CD4-positive, alpha-beta memory T cell (primary cell): Measurements from ENCODE around the gene ADAMTSL1. TPM values are rescaled to one million over a fixed set of nuclear protein-coding genes. Genes with fewer than 3 reads are reported as not detected.

Source experiments
- CTCF ChIA-PET: fragments of 350-600 bp; sonication (Branson Sonifier 250); formaldehyde crosslinking; loops from one replicate; lab custom pipeline; 2021; ENCODE audit warnings: inconsistent platforms; ENCODE audit not compliant: partially characterized antibody; lab: Charles Lee
- POLR2A ChIA-PET: fragments of 350-600 bp; sonication (Branson Sonifier 250); formaldehyde crosslinking; loops from one replicate; lab custom pipeline; 2021; ENCODE audit not compliant: partially characterized antibody; lab: Charles Lee
- DNase-seq, 5 donors: peaks; one replicate each; pipeline versions ENCODE4 v3.0.0 to v3.0.0-alpha.2; 2020 to 2022; ENCODE audit warnings: mixed read lengths in 1 of 5
- H3K27ac ChIP-seq: one replicate; pipeline ENCODE4 v1.7.0; 2013; ENCODE audit warnings: low read depth, low read length
- H3K27me3 ChIP-seq: 2 replicates; pipeline ENCODE4 v1.7.0; 2013; ENCODE audit warnings: mild to moderate bottlenecking, low read length, moderate library complexity; ENCODE audit not compliant: insufficient read depth
- H3K36me3 ChIP-seq: 2 replicates; pipeline ENCODE4 v1.7.0; 2013; ENCODE audit warnings: mild to moderate bottlenecking, low read length, moderate library complexity; ENCODE audit not compliant: insufficient read depth
- H3K4me1 ChIP-seq: 2 replicates; pipeline ENCODE4 v1.7.0; 2013; ENCODE audit warnings: mild to moderate bottlenecking, low read length, moderate library complexity; ENCODE audit not compliant: insufficient read depth
- H3K4me3 ChIP-seq, 2 donors: one replicate each; pipeline ENCODE4 v1.7.0; 2013; ENCODE audit warnings: low read length in 2 of 2, mild to moderate bottlenecking in 1 of 2
- H3K9me3 ChIP-seq, 2 donors: one replicate each; pipeline ENCODE4 v1.7.0; 2013; ENCODE audit warnings: low read length in 2 of 2, control low read depth in 1 of 2; ENCODE audit not compliant: control insufficient read depth in 1 of 2
- H3K27ac Mint-ChIP-seq, 7 donors: one replicate each; pipeline ENCODE4 v1.8.0; 2020 to 2021; ENCODE audit warnings: mixed read lengths in 7 of 7, mild to moderate bottlenecking in 6 of 7, inconsistent platforms in 3 of 7, moderate library complexity in 3 of 7
- H3K27me3 Mint-ChIP-seq, 2 donors: one replicate each; pipeline ENCODE4 v1.8.0; 2020 to 2021; ENCODE audit warnings: mixed read lengths in 2 of 2
- H3K36me3 Mint-ChIP-seq, 2 donors: one replicate each; pipeline ENCODE4 v1.8.0; 2020 to 2021; ENCODE audit warnings: mixed read lengths in 2 of 2, inconsistent platforms in 1 of 2, mild to moderate bottlenecking in 1 of 2
- H3K4me1 Mint-ChIP-seq, 4 donors: one replicate each; pipeline ENCODE4 v1.8.0; 2020 to 2021; ENCODE audit warnings: mixed read lengths in 4 of 4, mild to moderate bottlenecking in 1 of 4
- H3K4me3 Mint-ChIP-seq, 8 donors: one replicate each; pipeline ENCODE4 v1.8.0; 2020 to 2021; ENCODE audit warnings: mixed read lengths in 8 of 8, mild to moderate bottlenecking in 7 of 8, moderate library complexity in 6 of 8, inconsistent platforms in 3 of 8
- H3K9me3 Mint-ChIP-seq, 8 donors: one replicate each; pipeline ENCODE4 v1.8.0; 2020 to 2021; ENCODE audit warnings: mixed read lengths in 8 of 8, mild to moderate bottlenecking in 5 of 8, inconsistent platforms in 3 of 8, moderate library complexity in 1 of 8
- intact Hi-C: fragments of 100-400 bp; cut with micrococcal nuclease; formaldehyde crosslinking; loops from one replicate; pipeline ENCODE4 v1.15.1; 2023
- polyA plus RNA-seq, 2 donors: library from polyadenylated mRNA; unstranded; fragments of 300-500 nt; fragmentation: Illumina TruSeq; gene quantifications; one replicate each; pipeline ENCODE4 v1.2.3, GENCODE V29; 2021
- total RNA-seq, 2 experiments: library from RNA; stranded (reverse); gene quantifications; one replicate each; pipeline ENCODE4 v1.2.3, GENCODE V29; 2021

Gene ADAMTSL1
- total and polyA plus RNA-seq, 4 experiments from 2014 or later: not detected

GRCh38 chr9:18689921-18690320, 216.0 kb downstream of the ADAMTSL1 start:
- intact Hi-C loops: no loop called here
- H3K36me3 Mint-ChIP-seq: no peaks in the 10 kb centered on the region
- no peaks in the 10 kb centered on the region for H3K36me3 ChIP-seq
- no peaks in the 10 kb centered on the region for H3K9me3 ChIP-seq
- DNase-seq: no peak
- CTCF ChIA-PET: no interaction called here
- H3K27ac Mint-ChIP-seq: no peak overlapping the region
- POLR2A ChIA-PET: no interaction called here
- H3K4me1 ChIP-seq: no peaks in the 10 kb centered on the region
- no peaks in the 10 kb centered on the region for H3K4me1 Mint-ChIP-seq
- H3K9me3 Mint-ChIP-seq: peaks cover 0 to 14% (median 4%) of the 10 kb centered on the region in 8 donors
- H3K4me3 Mint-ChIP-seq: no peak overlapping the region
- peaks cover 0 to 4% of the 10 kb centered on the region in 2 donors for H3K27me3 Mint-ChIP-seq
- H3K27me3 ChIP-seq: no peaks in the 10 kb centered on the region
- H3K4me3 ChIP-seq: no peak overlapping the region
- H3K27ac ChIP-seq: no peak overlapping the region

- no peaks in the 10 kb centered on the region for H3K4me1 Mint-ChIP-seq
- no peak for DNase-seq
- Histone ChIP-seq H3K27me3 (no peaks in the 10 kb centered on the region), H3K36me3 (no peaks in the 10 kb centered on the region), H3K27ac (no peak overlapping the region), H3K4me3 (no peak overlapping the region), H3K4me1 (no peaks in the 10 kb centered on the region), H3K9me3 (no peaks in the 10 kb centered on the region)
- no peak overlapping the region for H3K27ac Mint-ChIP-seq
- POLR2A ChIA-PET: no interaction called here
- intact Hi-C loops: no loop called here
- no peak overlapping the region for H3K4me3 Mint-ChIP-seq
- H3K27me3 Mint-ChIP-seq: peaks cover 2 to 4% of the 10 kb centered on the region in 2 donors
- H3K36me3 Mint-ChIP-seq: no peaks in the 10 kb centered on the region
- peaks cover 3 to 23% (median 13%) of the 10 kb centered on the region in 8 donors for H3K9me3 Mint-ChIP-seq
- CTCF ChIA-PET: no interaction called here
Observed at GRCh38 chr9:18692268-18692667, 218.3 kb downstream of the ADAMTSL1 start.

- ChIA-PET CTCF (no interaction called here), POLR2A (no interaction called here)
- Mint-ChIP-seq H3K9me3 (peaks cover 3 to 23% (median 13%) of the 10 kb centered on the region in 8 donors), H3K27me3 (peaks cover 2 to 4% of the 10 kb centered on the region in 2 donors), H3K27ac (no peak overlapping the region), H3K4me1 (no peaks in the 10 kb centered on the region), H3K36me3 (no peaks in the 10 kb centered on the region), H3K4me3 (no peak overlapping the region)
- Histone ChIP-seq H3K36me3 (no peaks in the 10 kb centered on the region), H3K4me3 (no peak overlapping the region), H3K27ac (no peak overlapping the region), H3K9me3 (no peaks in the 10 kb centered on the region), H3K4me1 (no peaks in the 10 kb centered on the region), H3K27me3 (no peaks in the 10 kb centered on the region)
- DNase-seq: no peak
- intact Hi-C loops: no loop called here
Observed at GRCh38 chr9:18692962-18693361, 219.0 kb downstream of the ADAMTSL1 start.

- H3K27me3 Mint-ChIP-seq: peaks cover 2 to 4% of the 10 kb centered on the region in 2 donors
- no peaks in the 10 kb centered on the region for H3K36me3 Mint-ChIP-seq
- no peak overlapping the region for H3K27ac Mint-ChIP-seq
- DNase-seq: no peak
- H3K4me1 ChIP-seq: no peaks in the 10 kb centered on the region
- no peak overlapping the region for H3K27ac ChIP-seq
- no peaks in the 10 kb centered on the region for H3K4me1 Mint-ChIP-seq
- H3K27me3 ChIP-seq: no peaks in the 10 kb centered on the region
- ChIA-PET POLR2A (no interaction called here), CTCF (no interaction called here)
- no peaks in the 10 kb centered on the region for H3K36me3 ChIP-seq
- H3K9me3 Mint-ChIP-seq: peaks cover 3 to 23% (median 13%) of the 10 kb centered on the region in 8 donors
- no peak overlapping the region for H3K4me3 ChIP-seq
- H3K9me3 ChIP-seq: no peaks in the 10 kb centered on the region
- no peak overlapping the region for H3K4me3 Mint-ChIP-seq
- intact Hi-C loops: no loop called here
Observed at GRCh38 chr9:18694959-18695668, 221.2 kb downstream of the ADAMTSL1 start.

- no peaks in the 10 kb centered on the region for H3K27me3 ChIP-seq
- no peaks in the 10 kb centered on the region for H3K36me3 Mint-ChIP-seq
- H3K4me1 Mint-ChIP-seq: no peaks in the 10 kb centered on the region
- intact Hi-C loops: no loop called here
- no peak overlapping the region for H3K4me3 Mint-ChIP-seq
- ChIA-PET POLR2A (no interaction called here), CTCF (interaction anchor here (0.7 kb wide), 1 partner anchor 380 kb away, joined by 3 read pairs; no protein-coding TSS in a partner anchor)
- H3K27ac Mint-ChIP-seq: no peak overlapping the region
- H3K9me3 ChIP-seq: no peaks in the 10 kb centered on the region
- H3K4me3 ChIP-seq: no peak overlapping the region
- H3K4me1 ChIP-seq: no peaks in the 10 kb centered on the region
- no peak overlapping the region for H3K27ac ChIP-seq
- peaks cover 2% of the 10 kb centered on the region in 2 donors for H3K27me3 Mint-ChIP-seq
- no peak for DNase-seq
- H3K9me3 Mint-ChIP-seq: peaks cover 4 to 21% (median 11%) of the 10 kb centered on the region in 8 donors
- H3K36me3 ChIP-seq: no peaks in the 10 kb centered on the region
Observed at GRCh38 chr9:18698992-18699391, 225.0 kb downstream of the ADAMTSL1 start.

- intact Hi-C loops: no loop called here
- Mint-ChIP-seq H3K27ac (no peak overlapping the region), H3K4me3 (no peak overlapping the region), H3K36me3 (no peaks in the 10 kb centered on the region), H3K4me1 (no peaks in the 10 kb centered on the region), H3K27me3 (peaks cover 0 to 2% of the 10 kb centered on the region in 2 donors), H3K9me3 (peaks cover 4 to 15% (median 9%) of the 10 kb centered on the region in 8 donors)
- no peaks in the 10 kb centered on the region for H3K9me3 ChIP-seq
- POLR2A ChIA-PET: no interaction called here
- H3K4me3 ChIP-seq: no peak overlapping the region
- no peaks in the 10 kb centered on the region for H3K4me1 ChIP-seq
- no peaks in the 10 kb centered on the region for H3K36me3 ChIP-seq
- H3K27me3 ChIP-seq: no peaks in the 10 kb centered on the region
- H3K27ac ChIP-seq: no peak overlapping the region
- no peak for DNase-seq
- CTCF ChIA-PET: no interaction called here
Observed at GRCh38 chr9:18699764-18700163, 225.8 kb downstream of the ADAMTSL1 start.

GRCh38 chr9:18700714-18701113, 226.8 kb downstream of the ADAMTSL1 start:
- POLR2A ChIA-PET: no interaction called here
- CTCF ChIA-PET: no interaction called here
- peaks cover 0 to 4% of the 10 kb centered on the region in 2 donors for H3K27me3 Mint-ChIP-seq
- DNase-seq: no peak
- Histone ChIP-seq H3K9me3 (no peaks in the 10 kb centered on the region), H3K4me1 (no peaks in the 10 kb centered on the region), H3K27me3 (no peaks in the 10 kb centered on the region), H3K36me3 (no peaks in the 10 kb centered on the region), H3K4me3 (no peak overlapping the region), H3K27ac (no peak overlapping the region)
- no peak overlapping the region for H3K4me3 Mint-ChIP-seq
- no peaks in the 10 kb centered on the region for H3K4me1 Mint-ChIP-seq
- H3K36me3 Mint-ChIP-seq: no peaks in the 10 kb centered on the region
- intact Hi-C loops: no loop called here
- peaks cover 1 to 11% (median 5%) of the 10 kb centered on the region in 8 donors for H3K9me3 Mint-ChIP-seq
- H3K27ac Mint-ChIP-seq: no peak overlapping the region
